ENCODE measurements around the gene DLG5. TPM values are rescaled to one million over a fixed set of nuclear protein-coding genes. Genes with fewer than 3 reads are reported as not detected.

The DLG5 gene
- total RNA-seq, 1 donor from 2014 or later = 35.5 TPM

DNA sequence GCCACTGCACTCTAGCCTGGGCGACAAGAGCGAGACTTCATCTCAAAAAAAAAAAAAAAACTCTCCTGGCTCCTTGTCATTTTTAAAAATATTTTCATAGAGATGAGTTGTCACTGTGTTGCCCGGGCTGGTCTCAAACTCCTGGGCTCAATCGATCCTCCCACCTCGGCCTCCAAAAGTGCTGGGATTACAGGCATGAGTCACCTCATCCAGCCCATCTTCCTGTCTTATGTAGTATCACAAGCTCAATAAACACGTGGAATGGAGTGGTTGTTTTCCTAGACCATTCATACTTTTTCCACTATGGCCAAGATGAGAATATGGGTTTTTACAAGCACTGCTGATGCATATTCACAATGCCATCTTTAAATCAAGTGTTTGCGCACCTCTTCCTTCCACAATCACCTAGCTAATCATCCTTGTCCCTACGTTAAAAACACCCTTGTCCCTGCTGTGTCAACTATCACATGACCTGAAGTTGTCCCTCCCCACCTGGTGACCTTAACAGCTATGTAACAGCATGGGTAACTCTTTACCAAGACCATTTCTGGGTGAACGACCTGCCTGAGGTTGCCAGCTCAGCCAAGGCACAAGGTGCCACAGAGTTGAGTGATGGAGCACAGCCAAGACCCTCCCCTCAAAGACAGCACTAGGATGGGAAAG is 21.3 kb downstream of the DLG5 start:
- no peak for DNase-seq
- Mint-ChIP-seq H3K27ac (ENCODE audit: unreplicated experiment) (no peak overlapping the region), H3K27me3 (ENCODE audit: unreplicated experiment) (peaks cover 6% of the 10 kb centered on the region), H3K9me3 (ENCODE audit: unreplicated experiment) (peaks cover 6% of the 10 kb centered on the region), H3K36me3 (ENCODE audit: unreplicated experiment) (no peaks in the 10 kb centered on the region), H3K4me3 (ENCODE audit: unreplicated experiment) (no peak overlapping the region), H3K4me1 (ENCODE audit: low read depth, unreplicated experiment) (peaks cover 11% of the 10 kb centered on the region)
- TF ChIP-seq, protein P1, sequence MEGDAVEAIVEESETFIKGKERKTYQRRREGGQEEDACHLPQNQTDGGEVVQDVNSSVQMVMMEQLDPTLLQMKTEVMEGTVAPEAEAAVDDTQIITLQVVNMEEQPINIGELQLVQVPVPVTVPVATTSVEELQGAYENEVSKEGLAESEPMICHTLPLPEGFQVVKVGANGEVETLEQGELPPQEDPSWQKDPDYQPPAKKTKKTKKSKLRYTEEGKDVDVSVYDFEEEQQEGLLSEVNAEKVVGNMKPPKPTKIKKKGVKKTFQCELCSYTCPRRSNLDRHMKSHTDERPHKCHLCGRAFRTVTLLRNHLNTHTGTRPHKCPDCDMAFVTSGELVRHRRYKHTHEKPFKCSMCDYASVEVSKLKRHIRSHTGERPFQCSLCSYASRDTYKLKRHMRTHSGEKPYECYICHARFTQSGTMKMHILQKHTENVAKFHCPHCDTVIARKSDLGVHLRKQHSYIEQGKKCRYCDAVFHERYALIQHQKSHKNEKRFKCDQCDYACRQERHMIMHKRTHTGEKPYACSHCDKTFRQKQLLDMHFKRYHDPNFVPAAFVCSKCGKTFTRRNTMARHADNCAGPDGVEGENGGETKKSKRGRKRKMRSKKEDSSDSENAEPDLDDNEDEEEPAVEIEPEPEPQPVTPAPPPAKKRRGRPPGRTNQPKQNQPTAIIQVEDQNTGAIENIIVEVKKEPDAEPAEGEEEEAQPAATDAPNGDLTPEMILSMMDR (IDR thresholded peaks at IDR 0.05; ENCODE audit: partially characterized antibody, unreplicated experiment) = no peak

DNA sequence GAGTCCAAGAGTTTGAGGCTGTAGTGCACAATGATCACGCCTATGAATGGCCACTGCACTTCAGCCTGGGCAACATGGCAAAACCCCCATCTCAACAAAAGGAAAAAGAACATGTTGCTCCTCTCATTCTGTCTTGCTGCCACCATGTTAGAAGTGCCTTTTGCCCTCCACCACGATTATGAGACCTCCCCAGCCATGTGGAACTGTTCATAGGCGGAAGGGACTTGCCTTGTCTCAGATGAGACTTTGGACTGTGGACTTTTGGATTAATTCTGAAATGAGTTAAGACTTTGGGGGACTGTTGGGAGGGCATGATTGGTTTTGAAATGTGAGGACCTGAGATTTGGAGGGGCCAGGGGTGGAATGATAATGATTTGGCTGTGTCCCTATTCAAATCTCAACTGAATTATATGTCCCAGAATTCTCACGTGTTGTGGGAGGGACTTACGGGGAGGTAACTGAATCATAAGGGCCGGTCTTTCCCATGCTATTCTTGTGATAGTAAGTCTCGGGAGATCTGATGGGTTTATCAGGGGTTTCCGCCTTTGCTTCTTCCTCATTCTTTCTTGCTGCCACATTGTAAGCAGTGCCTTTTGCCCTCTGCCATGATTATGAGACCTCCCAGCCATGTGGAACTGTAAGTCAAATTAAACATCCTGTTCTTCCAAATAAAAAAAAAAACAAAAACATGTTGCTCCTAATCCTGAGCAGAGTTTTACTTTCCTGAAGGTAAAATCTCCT is 22.3 kb downstream of the DLG5 start:
- TF ChIP-seq, protein P1 (IDR thresholded peaks at IDR 0.05; ENCODE audit: partially characterized antibody, unreplicated experiment) = no peak
- H3K27me3 Mint-ChIP-seq (ENCODE audit: unreplicated experiment) = peaks cover 7% of the 10 kb centered on the region
- H3K36me3 Mint-ChIP-seq (ENCODE audit: unreplicated experiment) = no peaks in the 10 kb centered on the region
- peaks cover 6% of the 10 kb centered on the region for H3K4me1 Mint-ChIP-seq (ENCODE audit: low read depth, unreplicated experiment)
- no peak overlapping the region for H3K27ac Mint-ChIP-seq (ENCODE audit: unreplicated experiment)
- H3K9me3 Mint-ChIP-seq (ENCODE audit: unreplicated experiment) = peaks cover 4% of the 10 kb centered on the region
- H3K4me3 Mint-ChIP-seq (ENCODE audit: unreplicated experiment) = no peak overlapping the region
- DNase-seq = no peak

DNA sequence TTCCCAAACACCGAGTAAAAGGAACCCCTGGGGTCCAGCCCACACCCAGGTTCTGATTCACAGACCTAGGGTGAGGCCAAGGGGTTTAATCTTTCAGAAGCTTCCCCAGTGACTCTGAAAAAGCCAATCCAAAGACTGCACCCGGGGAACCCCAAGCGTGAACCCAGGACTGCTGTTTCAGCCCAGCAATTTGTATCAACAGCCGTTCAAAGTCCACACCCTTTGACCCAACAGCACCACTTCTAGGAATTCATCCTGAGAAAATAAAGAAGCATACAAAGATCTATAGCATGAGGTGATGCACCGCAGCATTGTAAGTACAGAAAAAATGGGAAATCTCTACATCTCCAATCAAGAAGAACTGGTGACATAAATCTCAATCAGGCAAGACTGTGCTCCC is 24.4 kb downstream of the DLG5 start:
- no peak overlapping the region for H3K4me3 Mint-ChIP-seq (ENCODE audit: unreplicated experiment)
- H3K27ac Mint-ChIP-seq (ENCODE audit: unreplicated experiment) = no peak overlapping the region
- H3K4me1 Mint-ChIP-seq (ENCODE audit: low read depth, unreplicated experiment) = peaks cover 3% of the 10 kb centered on the region
- peaks cover 2% of the 10 kb centered on the region for H3K9me3 Mint-ChIP-seq (ENCODE audit: unreplicated experiment)
- H3K36me3 Mint-ChIP-seq (ENCODE audit: unreplicated experiment) = no peaks in the 10 kb centered on the region
- DNase-seq = no peak
- TF ChIP-seq, protein P1 (IDR thresholded peaks at IDR 0.05; ENCODE audit: partially characterized antibody, unreplicated experiment) = no peak
- H3K27me3 Mint-ChIP-seq (ENCODE audit: unreplicated experiment) = peaks cover 4% of the 10 kb centered on the region

DNA sequence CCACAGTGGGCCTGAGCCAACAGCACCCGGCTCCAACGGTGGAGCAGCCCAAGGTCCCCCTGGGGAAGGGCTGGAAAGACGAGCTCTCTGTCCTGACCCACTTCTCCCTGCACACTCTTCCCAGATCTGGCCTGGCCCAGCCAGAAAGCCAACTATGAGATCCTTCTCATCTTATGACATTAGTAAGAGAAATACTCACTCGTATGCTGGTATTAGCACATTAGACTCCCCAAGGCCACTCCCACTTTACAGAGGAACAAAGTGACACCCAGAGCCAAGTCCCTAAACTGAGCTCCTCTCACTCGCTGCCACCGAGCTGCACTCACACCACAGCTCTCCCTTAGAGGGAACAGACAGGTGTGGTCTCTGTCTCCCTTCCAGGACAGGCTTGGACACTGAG is 24.8 kb downstream of the DLG5 start:
- Mint-ChIP-seq H3K36me3 (ENCODE audit: unreplicated experiment) (no peaks in the 10 kb centered on the region), H3K27me3 (ENCODE audit: unreplicated experiment) (peaks cover 4% of the 10 kb centered on the region), H3K4me1 (ENCODE audit: low read depth, unreplicated experiment) (peaks cover 3% of the 10 kb centered on the region), H3K4me3 (ENCODE audit: unreplicated experiment) (no peak overlapping the region), H3K9me3 (ENCODE audit: unreplicated experiment) (peaks cover 2% of the 10 kb centered on the region), H3K27ac (ENCODE audit: unreplicated experiment) (peak overlapping the region; percentile 59)
- TF ChIP-seq, protein P1 (IDR thresholded peaks at IDR 0.05; ENCODE audit: partially characterized antibody, unreplicated experiment) = no peak
- no peak for DNase-seq

DNA sequence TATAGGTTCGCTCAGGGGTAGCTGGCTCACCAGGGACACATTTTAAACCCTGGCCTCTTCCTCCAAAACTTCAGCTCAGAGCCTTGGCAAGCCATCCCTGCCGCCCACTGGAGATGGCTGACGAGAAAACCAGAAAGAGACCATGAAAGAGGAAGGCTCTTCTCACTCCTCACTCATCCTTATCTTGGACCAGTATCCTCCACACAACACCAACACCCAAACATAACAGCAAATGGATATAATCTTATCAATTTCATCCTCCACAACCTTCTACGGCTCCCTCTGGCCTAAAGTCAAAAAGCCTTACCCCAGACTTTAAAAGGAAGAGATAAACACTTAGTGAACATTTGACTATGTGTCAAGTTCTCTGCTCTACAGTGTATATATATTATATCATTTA is 26.9 kb downstream of the DLG5 start:
- TF ChIP-seq, protein P1 (IDR thresholded peaks at IDR 0.05; ENCODE audit: partially characterized antibody, unreplicated experiment) = no peak
- Mint-ChIP-seq H3K27me3 (ENCODE audit: unreplicated experiment) (peaks cover 4% of the 10 kb centered on the region), H3K27ac (ENCODE audit: unreplicated experiment) (no peak overlapping the region), H3K4me1 (ENCODE audit: low read depth, unreplicated experiment) (peaks cover 3% of the 10 kb centered on the region), H3K36me3 (ENCODE audit: unreplicated experiment) (no peaks in the 10 kb centered on the region), H3K4me3 (ENCODE audit: unreplicated experiment) (peak overlapping the region; percentile 32), H3K9me3 (ENCODE audit: unreplicated experiment) (peaks cover 2% of the 10 kb centered on the region)
- no peak for DNase-seq
